ENCODE results near the gene LACTB.

The LACTB gene

DNA sequence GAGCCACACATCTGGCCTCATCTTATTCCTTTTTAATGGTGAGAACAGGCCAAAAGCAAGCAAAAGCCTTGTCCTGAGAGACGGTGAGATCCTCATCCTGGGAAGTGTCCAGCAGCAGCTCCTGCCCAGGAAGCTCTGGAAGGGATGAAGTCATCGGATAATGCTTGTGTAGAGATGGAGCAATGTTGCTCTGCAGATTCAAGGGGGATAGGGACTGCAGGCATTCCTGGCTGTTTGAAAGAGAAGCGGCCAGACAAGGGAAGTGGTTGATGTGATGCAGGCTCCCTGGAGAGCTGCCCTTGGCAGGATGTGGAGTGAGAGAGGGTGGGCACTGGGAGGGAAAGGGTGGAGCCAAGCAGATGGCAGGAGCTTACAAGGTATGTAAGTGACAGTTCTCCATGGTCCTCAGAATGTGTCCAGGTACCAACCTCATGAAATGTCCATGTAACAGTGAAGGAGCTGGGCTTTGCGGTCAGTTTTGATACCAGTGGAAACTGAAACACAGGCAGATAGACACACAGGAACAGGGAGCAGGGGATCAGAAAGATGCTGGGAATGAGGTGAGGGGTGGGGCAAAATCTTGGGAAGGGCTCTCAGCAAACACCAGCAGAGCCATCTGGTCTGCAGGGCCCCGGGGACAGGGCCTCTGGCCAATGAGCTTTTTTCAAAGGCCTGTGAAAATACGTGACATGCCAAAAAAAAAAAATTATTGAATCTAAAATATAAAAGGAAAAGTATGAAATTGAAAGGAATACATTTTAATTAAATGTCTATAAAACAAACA lies 32.2 kb upstream of the LACTB start:
- no peak overlapping the region for H3K4me3 ChIP-seq (replicated peaks in 1 of 2; ENCODE audit: low read depth in 2 of 2, low read length in 2 of 2)
- TF ChIP-seq, protein P1, sequence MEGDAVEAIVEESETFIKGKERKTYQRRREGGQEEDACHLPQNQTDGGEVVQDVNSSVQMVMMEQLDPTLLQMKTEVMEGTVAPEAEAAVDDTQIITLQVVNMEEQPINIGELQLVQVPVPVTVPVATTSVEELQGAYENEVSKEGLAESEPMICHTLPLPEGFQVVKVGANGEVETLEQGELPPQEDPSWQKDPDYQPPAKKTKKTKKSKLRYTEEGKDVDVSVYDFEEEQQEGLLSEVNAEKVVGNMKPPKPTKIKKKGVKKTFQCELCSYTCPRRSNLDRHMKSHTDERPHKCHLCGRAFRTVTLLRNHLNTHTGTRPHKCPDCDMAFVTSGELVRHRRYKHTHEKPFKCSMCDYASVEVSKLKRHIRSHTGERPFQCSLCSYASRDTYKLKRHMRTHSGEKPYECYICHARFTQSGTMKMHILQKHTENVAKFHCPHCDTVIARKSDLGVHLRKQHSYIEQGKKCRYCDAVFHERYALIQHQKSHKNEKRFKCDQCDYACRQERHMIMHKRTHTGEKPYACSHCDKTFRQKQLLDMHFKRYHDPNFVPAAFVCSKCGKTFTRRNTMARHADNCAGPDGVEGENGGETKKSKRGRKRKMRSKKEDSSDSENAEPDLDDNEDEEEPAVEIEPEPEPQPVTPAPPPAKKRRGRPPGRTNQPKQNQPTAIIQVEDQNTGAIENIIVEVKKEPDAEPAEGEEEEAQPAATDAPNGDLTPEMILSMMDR (IDR thresholded peaks at IDR 0.05; ENCODE audit: low read depth, low read length) = no peak
- peak; percentile 90 to 93 for DNase-seq (ENCODE audit: low read depth in 2 of 2)

DNA sequence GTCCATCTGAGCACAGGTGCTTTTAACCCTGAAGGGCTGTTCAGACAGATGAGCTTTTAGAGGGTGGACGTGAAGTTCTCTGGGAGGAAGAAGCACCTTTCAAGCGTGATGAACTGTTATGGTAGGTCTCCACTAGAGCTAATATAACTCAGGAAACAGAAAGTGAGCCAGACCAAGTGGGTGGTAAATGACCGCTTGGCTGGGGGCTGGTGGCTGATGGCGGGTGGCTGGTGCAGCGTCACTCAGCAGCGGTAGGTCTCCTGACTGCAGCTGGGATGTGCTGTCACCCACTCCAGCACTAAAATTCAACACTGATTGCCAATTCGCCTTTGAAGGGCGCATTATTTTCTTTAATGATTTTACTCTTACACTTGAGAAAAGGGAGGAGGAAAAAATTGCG lies 31.2 kb upstream of the LACTB start:
- TF ChIP-seq, protein P1 (IDR thresholded peaks at IDR 0.05; ENCODE audit: low read depth, low read length) = no peak
- DNase-seq (ENCODE audit: low read depth in 2 of 2) = no peak
- no peak overlapping the region for H3K4me3 ChIP-seq (replicated peaks in 1 of 2; ENCODE audit: low read depth in 2 of 2, low read length in 2 of 2)

DNA sequence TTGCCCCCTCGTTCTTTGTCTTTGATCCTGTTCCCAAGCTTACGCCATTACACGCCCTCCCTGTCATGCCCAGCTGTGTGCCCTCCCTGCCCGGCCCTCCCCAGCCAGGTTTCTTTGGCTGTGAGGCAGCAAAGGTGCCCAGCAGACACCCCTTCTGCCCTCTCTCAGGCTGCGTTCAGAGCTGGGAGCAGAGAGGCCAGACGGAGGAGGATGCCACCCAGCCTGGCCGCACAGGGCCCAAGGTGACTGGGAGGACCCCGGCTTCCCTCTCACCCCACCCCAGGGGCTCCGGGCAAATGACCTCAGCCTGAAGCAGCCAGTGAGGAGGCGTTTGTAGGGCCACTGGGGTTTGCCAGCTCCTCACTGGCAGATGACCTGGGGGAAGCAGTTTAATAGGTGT lies 30.8 kb upstream of the LACTB start:
- DNase-seq (ENCODE audit: low read depth in 2 of 2) = no peak
- no peak overlapping the region for H3K4me3 ChIP-seq (replicated peaks in 1 of 2; ENCODE audit: low read depth in 2 of 2, low read length in 2 of 2)
- TF ChIP-seq, protein P1 (IDR thresholded peaks at IDR 0.05; ENCODE audit: low read depth, low read length) = no peak

DNA sequence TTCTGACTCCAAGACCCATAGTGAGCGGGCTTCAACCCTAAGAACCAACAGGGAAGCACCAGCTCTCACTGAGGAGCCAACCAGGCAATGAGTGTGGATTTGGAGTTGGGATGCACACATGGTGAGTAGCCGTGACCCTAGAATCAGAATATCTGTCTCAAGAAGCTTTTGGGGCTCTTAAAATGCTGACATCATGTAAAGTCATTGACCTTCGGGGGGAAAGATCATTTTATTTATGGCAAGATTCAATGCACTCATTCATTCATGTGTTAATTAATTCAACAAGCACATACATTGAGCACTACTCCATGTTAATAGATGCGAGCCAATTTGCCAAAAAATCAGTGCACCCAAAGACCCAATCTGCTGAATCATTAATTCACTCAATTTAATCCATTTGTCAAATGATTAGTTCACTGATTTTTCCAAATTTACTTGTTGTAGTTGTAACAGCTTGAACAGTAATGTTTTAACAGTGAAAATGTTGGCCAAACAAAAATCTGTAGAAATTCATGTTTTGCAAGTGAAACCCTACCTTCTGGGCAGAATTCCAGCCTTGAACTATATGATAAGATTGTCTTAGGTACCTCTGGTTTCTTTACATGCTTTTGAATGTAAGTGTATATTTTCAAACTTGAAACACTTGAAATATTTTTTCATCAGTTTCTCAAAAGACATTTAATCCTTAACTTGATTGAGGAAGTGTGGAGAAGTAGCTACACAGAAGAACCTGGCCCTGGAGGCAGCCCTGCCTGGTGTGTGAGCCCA lies 29.8 kb upstream of the LACTB start:
- TF ChIP-seq, protein P1 (IDR thresholded peaks at IDR 0.05; ENCODE audit: low read depth, low read length) = no peak
- no peak overlapping the region for H3K4me3 ChIP-seq (replicated peaks in 1 of 2; ENCODE audit: low read depth in 2 of 2, low read length in 2 of 2)
- DNase-seq (ENCODE audit: low read depth in 2 of 2) = no peak

DNA sequence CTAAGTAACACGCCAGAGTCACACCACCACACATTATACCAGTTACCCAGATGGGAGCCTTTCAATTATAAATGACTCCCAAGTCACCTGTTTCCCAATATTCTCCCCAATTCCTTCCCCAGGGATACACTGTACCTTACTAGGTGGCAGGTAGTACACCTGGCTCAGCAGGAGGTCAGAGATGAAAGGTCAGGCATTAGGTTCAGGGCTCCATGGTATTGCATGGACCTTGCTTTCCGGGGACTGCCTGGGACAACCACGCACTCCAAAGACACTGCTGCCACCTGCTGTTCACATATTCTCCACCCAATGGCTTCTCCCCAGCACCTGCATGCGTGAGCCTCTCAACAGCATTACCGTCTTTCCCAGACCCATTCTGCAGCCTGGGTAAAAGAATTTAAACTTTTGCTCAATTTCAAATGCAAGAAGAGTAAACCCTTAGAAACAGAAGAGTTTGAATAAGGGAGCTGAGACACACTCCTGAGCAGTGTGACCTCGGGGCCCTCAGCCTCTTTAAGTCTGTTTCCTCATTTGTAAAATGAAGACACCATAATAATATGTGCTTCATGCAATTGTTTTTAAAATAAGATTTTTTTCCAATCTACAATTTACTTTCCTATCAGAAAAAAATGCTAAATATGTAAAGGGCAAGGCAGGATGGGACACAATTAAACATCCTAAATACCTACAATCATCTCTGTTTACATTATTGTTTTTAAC lies 28.0 kb upstream of the LACTB start:
- no peak overlapping the region for H3K4me3 ChIP-seq (replicated peaks in 1 of 2; ENCODE audit: low read depth in 2 of 2, low read length in 2 of 2)
- DNase-seq (ENCODE audit: low read depth in 2 of 2) = peak; percentile 82 to 83
- TF ChIP-seq, protein P1 (IDR thresholded peaks at IDR 0.05; ENCODE audit: low read depth, low read length) = peak; percentile 86

DNA sequence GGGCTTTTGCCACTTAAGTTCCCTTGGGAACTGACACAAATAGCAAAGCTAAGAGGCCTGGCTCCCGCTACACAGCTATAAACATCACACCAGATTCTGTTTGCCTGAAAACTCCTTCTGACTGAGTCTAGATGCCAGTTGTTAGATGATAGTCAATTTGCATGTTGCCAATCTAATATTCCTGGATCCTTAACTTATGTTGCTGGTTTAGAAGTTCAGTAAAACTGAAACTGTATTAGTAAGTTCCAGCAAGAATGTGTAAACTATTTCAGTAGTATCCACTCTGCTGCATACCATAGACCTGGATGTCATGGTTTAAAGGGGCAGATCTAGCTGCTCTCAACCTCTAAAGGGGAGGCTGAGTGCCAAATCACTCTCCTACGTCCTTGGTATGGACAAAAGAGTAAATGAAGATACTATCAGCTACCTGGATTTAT lies 27.1 kb upstream of the LACTB start:
- peak; percentile 43 to 73 for DNase-seq (ENCODE audit: low read depth in 2 of 2)
- H3K4me3 ChIP-seq (replicated peaks in 1 of 2; ENCODE audit: low read depth in 2 of 2, low read length in 2 of 2) = no peak overlapping the region
- TF ChIP-seq, protein P1 (IDR thresholded peaks at IDR 0.05; ENCODE audit: low read depth, low read length) = no peak
